Stimulated activated CD4-positive, alpha-beta T cell treated with anti-CD3 and anti-CD28 coated beads, TNF-alpha, amount 100 ng/mL, for 4 hours (primary cell): ENCODE measurements around the gene MRPL47.
"Not testable (repeated sequence)": the region's sequence is repeated elsewhere in the genome, so short reads cannot be mapped to it uniquely, and the experiment has no call there.

Experiments
- DNase-seq, 3 experiments: peaks; one replicate each; pipeline ENCODE4 v3.0.0-alpha.2; 2020; ENCODE audit warnings: low read depth in 3 of 3

Gene MRPL47

DNA sequence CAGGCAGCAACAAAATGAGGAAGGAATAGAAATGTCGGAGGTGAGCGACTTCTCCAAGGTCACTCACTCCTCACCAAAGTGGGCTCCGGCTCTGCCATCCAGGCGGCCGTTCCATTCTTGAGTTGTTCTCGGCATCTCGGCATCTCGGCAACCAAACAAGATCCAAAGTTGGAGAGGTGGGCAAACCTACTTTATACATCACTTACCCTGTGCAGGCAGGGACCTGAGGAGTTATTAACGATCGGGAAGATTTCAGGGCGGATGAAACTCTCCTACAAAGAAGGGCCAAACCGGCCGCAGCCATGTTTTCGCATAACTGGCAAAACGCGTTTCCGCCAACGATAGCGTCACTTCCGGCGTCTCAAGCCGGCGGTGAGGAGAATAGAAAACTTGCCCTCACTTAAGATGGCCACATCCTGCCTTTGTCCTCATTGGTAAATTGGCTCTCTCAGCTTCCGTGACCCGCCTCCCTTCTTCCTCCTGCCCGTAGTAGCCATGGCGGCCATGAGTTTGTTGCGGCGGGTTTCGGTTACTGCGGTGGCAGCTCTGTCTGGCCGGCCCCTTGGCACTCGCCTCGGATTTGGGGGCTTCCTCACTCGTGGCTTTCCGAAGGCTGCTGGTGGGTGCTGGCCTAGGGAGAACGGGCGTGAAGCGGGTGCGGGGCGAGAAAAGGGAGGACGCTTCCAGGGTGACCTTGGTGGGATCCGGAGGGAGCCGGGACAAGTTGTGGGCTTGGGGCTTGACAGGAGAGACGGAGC is at the start of gene MRPL47, which contains the start of gene NDUFB5:
Gene MRPL47 (minus strand): TSS at position 318 of the 758 bp plus-strand sequence. CDS start 14 bp downstream, at position 304.
Gene NDUFB5 (plus strand): TSS at position 474 of the 758 bp plus-strand sequence. CDS start 22 bp downstream, at position 496.
- DNase-seq: peak; percentile 72 to 84 (median 83)

GRCh38 chr3:179653096-179653797 is 48.8 kb upstream of the MRPL47 start:
- peak; percentile 29 to 50 (median 48) for DNase-seq

DNA sequence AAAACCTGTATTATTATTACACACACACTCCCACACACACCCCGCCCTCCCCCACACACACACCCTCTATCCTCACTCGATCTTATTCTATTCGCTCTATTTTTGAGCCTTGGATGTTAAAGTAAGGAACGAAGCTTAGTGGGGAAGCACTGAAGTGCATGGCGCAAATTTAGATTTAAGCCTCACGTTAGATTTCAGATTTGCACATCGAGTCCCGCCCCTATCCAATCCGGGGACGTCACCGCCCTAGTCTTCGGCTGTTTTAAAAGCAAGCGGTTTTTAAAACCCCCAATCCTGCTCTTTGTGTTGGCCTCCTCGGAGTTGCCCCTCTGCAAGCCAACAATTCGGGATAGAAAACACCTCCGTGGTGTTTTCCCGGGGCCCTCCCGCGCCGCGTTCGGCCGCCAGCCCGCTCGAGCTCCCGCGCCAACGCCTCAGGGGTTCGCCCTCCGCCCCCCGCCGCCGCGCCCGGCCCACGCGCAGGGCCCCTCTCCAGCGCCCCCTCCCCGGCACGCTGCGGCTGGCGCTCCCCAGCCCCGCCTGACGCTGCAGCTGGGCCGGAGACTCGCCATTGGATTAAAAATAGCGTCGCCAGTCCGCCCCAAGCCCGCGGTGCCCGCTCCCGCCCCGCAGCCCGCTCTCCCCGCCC is 48.1 kb upstream of the MRPL47 start, which contains the start of gene USP13:
Gene USP13 (plus strand): TSS at position 594 of the 649 bp plus-strand sequence. CDS start 186 bp downstream, outside the sequence.
- peak; percentile 17 to 39 (median 33) for DNase-seq

DNA sequence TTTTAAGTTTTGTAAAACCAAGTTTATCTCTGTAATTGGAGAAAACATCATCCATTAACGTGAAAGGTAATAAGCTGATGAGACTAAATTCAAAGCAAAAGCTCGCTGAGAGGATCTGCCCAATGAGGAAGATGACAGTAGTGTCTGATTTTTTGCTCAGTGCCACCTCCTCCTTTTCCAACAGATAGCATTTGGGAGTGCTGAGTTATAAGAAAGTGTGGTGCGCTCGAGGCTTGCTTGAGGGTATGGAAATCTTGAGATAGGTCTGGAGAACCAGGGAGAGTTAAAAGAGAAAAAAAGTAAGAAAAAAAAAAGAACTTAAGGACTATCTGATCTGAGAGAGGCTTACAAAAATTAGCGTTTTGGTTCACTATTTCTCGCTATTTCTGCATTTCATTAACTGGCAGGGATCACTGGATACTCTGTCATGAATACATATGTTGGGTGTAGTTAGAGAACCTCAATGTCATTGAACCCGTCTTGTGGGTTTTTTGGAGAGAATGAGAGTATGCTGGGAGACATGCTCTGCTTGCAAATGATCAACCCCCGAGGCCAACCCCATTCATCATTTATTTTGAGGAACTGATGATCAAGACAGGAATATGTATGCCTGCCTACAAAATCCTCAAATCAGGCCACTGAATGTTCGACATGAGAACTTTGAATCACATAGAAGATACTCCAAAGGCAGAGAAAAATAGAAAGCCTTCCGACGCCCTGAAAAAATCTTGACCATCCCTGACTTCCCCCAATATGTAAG is 47.4 kb upstream of the MRPL47 start:
- no peak for DNase-seq

GRCh38 chr3:179646177-179646576 is 41.7 kb upstream of the MRPL47 start:
- DNase-seq: no peak

DNA sequence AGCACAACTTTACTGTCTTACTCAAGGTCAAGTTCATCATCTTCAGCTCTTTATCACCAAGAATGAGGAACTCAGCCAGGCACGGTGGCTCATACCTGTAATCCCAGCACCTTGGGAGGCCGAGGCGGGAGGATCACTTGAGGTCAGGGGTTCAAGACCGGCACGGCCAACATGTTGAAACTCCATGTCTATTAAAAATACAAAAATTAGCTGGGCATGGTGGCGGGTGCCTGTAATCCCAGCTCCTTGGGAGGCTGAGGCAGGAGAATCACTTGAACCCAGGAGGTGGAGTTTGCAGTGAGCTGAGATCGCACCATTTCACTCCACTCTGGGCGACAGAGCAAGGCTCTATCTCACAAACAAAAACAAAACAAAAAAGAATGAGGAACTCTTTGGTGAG is 39.4 kb upstream of the MRPL47 start:
- DNase-seq: not testable (repeated sequence)

- no peak for DNase-seq
Measured at GRCh38 chr3:179642871-179643270, 38.4 kb upstream of the MRPL47 start.

DNA sequence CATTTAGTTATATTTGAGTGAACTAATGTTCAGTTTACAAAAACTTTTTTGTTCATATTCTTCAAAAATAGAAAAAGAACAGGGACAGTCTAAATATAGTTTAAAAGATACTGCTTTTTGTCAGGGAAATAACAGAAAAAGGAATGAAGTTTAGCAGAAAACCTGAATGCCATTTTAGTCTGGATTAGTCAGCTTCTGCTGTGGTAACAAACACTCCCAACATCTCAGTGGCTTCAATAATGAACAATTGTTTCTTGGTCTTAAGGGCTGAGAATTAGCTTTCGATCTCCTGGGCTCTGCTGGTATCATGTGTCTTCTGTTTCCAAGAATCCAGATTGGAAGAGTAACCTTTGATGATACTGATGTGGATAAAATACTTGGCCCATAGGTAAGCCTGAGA is 36.0 kb upstream of the MRPL47 start:
- no peak for DNase-seq

GRCh38 chr3:179630753-179631451 is 26.5 kb upstream of the MRPL47 start:
- no peak for DNase-seq

DNA sequence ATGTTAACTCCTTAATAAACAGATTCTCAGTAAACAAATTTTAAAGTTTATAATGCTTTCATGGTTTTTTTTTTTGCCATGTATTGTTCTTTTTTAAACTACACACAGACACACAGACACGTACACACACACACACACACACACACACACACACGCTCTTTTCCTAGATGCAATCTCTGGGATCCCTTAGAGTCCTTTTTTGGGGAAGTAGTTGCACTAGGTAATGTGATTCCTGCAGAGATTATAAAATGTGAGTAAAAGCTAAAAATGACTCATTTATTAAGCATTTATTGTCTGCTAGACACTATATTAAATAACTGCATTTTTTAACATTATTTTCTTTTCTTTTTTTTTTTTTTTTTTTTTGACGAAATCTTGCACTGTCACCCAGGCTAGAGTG is 20.0 kb upstream of the MRPL47 start:
- DNase-seq: no peak

GRCh38 chr3:179622023-179622422 is 17.6 kb upstream of the MRPL47 start:
- no peak for DNase-seq

DNA sequence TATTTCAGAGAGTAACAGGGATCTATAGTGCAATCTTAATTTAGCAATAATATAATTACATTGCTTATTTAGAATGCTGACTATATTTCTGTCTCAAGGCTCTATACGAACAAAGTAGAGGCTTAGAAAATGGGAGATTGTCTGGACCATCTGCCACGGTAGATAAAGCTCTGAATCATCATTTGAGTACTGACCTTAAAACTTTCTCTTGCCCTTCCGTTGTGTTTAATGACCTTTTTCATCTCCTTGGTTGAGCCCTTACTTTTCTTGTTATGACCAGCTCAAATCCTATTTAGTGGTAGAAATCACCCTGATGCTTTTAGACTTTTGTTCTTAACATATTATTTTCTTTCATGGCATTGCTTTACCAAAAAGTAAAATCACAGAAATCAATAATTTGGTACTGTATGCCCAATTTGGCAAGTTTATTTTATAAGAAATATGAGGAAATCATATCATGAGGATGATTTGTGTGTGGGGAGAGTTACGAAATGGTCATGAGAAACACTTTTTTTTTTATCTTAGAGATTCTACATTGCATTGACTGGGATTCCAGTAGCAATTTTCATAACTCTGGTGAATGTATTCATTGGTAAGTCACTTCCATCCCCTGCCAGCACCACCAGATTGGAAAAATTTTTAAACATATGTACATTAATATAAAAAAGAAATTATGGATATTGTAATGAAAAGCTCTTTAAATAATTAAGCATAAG is 11.2 kb upstream of the MRPL47 start:
- DNase-seq: no peak

GRCh38 chr3:179613807-179614206 is 9.4 kb upstream of the MRPL47 start:
- DNase-seq: no peak

GRCh38 chr3:179610066-179610465 is 5.6 kb upstream of the MRPL47 start:
- DNase-seq: no peak

DNA sequence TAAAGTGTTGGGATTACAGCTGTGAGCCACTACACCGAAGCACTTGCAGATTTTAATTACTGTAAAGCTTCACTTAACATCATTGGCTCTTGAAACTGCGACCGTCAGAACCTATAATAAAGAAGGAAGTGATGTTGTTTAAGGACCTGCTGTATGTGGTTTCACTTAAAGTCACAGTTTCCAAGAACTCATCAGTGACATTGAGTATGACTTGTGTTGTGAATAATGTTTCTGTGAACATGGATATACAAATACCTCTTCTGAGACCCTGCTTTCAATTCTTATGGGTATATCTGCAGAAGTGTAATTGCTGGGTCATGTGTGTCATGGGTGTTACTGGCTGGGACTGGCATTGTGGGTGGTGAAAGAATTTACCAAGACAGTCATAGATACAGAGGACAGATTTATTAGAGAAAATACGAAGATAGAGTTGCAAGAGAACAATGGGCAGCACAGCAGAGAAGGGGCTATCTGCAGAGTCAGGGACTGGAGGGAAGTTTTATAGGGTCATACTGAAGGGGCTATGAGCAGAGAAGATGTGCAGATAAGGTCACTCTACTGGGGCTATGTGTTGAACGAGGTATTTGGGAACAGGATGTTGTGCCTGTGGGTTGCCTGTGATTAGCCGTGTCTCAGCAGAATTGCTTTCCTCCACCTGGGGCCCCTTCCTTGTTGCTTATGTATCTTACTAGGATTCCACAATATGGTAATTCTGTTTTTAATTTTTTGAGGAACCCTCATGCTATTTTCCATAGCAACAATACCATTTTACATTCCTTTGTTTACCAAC is 4.7 kb upstream of the MRPL47 start:
- no peak for DNase-seq

GRCh38 chr3:179606534-179607085 is 2.2 kb upstream of the MRPL47 start:
- DNase-seq: no peak

- no peak for DNase-seq
Measured at GRCh38 chr3:179603831-179604230, 607 bp downstream of the MRPL47 start.

- no peak for DNase-seq
Measured at GRCh38 chr3:179603321-179603720, 1.1 kb downstream of the MRPL47 start.

DNA sequence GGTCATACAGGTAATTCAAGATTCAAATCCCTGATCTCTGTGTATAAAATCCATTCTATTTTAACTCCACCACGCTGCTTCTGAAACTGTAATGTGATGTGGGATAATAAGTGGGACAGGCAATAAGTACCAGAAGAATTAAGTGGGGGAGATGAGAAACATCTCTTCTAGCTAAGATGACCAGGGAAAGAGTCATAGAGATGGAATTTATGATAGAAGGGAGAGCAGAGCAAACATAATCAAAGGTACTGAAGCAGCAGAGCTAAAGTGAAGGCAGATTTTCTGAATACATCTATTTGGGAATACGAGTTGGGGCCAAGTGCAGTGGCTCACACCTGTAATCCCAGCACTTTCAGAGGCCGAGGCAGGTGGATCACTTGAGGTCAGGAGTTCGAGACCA is 4.9 kb downstream of the MRPL47 start:
- DNase-seq: no peak
